HCT116 (cell line): ENCODE results near the gene PHF14. TPM values are rescaled to one million over a fixed set of nuclear protein-coding genes. Genes with fewer than 3 reads are reported as not detected.

Source experiments
- ATAC-seq: fragments of 200-7000 bp; cut with Tn5 transposase; 2 replicates; pipeline ENCODE4 v1.9.1; 2020; ENCODE audit warnings: mild to moderate bottlenecking, moderate library complexity
- BruUV-seq: library from RNA; stranded (reverse); fragments of 400-500 nt; replicated peaks from 2 replicates; lab custom pipeline; 2021; lab: Mats Ljungman, UMichigan
- CTCF ChIA-PET: fragments of 300-600 bp; sonication (Branson Sonifier 250); formaldehyde crosslinking; loops from one replicate; lab custom pipeline; 2021; ENCODE audit warnings: antibody characterized with exemption; lab: Charles Lee
- POLR2A ChIA-PET: fragments of 300-600, 350-600 bp; sonication (Branson Sonifier 250); formaldehyde crosslinking; loops from one replicate; lab custom pipeline; 2021; ENCODE audit warnings: antibody characterized with exemption; lab: Charles Lee
- RAD21 ChIA-PET, 2 experiments: fragments of 300-600 bp; sonication (Branson Sonifier 250); formaldehyde crosslinking; loops; one replicate each; lab custom pipeline; 2023; ENCODE audit warnings: low total read pairs in 2 of 2; ENCODE audit not compliant: uncharacterized antibody in 2 of 2, unreplicated experiment in 2 of 2, low non-redundant PET in 1 of 2; lab: Charles Lee
- DNase-seq: peaks from one replicate; pipeline ENCODE4 v3.0.0-alpha.2; 2010; ENCODE audit warnings: low read depth, low spot score
- H2AFZ ChIP-seq: fragments of 200-600 bp; shearing (Covaris generic), sonication (generic); 2 replicates; pipeline ENCODE4 v1.6.1; 2017; ENCODE audit warnings: low read depth, mixed run types, mixed read lengths, antibody characterized with exemption, low read length; ENCODE audit not compliant: poor library complexity, severe bottlenecking
- H3K27ac ChIP-seq: 2 replicates; pipeline ENCODE4 v1.5.1; 2012; ENCODE audit warnings: low read depth, low read length
- H3K27me3 ChIP-seq: fragments of 200-600 bp; sonication (generic); 2 replicates; pipeline ENCODE4 v1.6.1; 2016; ENCODE audit warnings: mixed run types, low read length, mixed read lengths; ENCODE audit not compliant: insufficient read depth
- H3K36me3 ChIP-seq, 2 experiments: fragments of 200-500 bp in 1 of 2; fragments of 200-600 bp in 1 of 2; sonication (Bioruptor generic) in 1 of 2; sonication (generic) in 1 of 2; 2 replicates each; pipeline versions ENCODE4 v1.5.1 to v1.6.1; 2014 to 2016; ENCODE audit warnings: low read length in 2 of 2, inconsistent platforms in 1 of 2, mixed read lengths in 1 of 2, mixed run types in 1 of 2; ENCODE audit not compliant: insufficient read depth in 2 of 2, control insufficient read depth in 1 of 2
- H3K4me1 ChIP-seq, 2 experiments: fragments of 200-600 bp in 1 of 2; sonication (generic) in 1 of 2; 2 replicates each; pipeline versions ENCODE4 v1.5.1 to v1.6.1; 2012 to 2017; ENCODE audit warnings: low read length in 2 of 2, inconsistent platforms in 1 of 2, mild to moderate bottlenecking in 1 of 2, mixed read lengths in 1 of 2, mixed run types in 1 of 2, moderate library complexity in 1 of 2; ENCODE audit not compliant: insufficient read depth in 2 of 2, control insufficient read depth in 1 of 2
- H3K4me2 ChIP-seq: fragments of 200-600 bp; sonication (generic); 2 replicates; pipeline ENCODE4 v1.6.1; 2017; ENCODE audit warnings: mixed run types, low read length, mixed read lengths
- H3K4me3 ChIP-seq, 2 experiments: fragments of 200-600 bp in 1 of 2; sonication (generic) in 1 of 2; replicated peaks in 1 of 2; 2 replicates each; pipeline ENCODE4 v1.5.1; 2011 to 2016; ENCODE audit warnings: low read length in 2 of 2, control low read depth in 1 of 2, low read depth in 1 of 2, mild to moderate bottlenecking in 1 of 2, mixed read lengths in 1 of 2, mixed run types in 1 of 2
- H3K79me2 ChIP-seq: fragments of 200-600 bp; sonication (generic); 2 replicates; pipeline ENCODE4 v1.6.1; 2017; ENCODE audit warnings: mild to moderate bottlenecking, mixed run types, low read length, moderate library complexity, mixed read lengths; ENCODE audit not compliant: insufficient read depth
- H3K9ac ChIP-seq: fragments of 200-600 bp; sonication (generic); 2 replicates; pipeline ENCODE4 v1.6.1; 2016; ENCODE audit warnings: low read length, mixed read lengths
- H3K9me2 ChIP-seq: fragments of 200-600 bp; sonication (generic), shearing (Covaris generic); 2 replicates; pipeline ENCODE4 v1.6.1; 2017; ENCODE audit warnings: mixed run types, mild to moderate bottlenecking, moderate library complexity; ENCODE audit not compliant: insufficient read depth
- H3K9me3 ChIP-seq, 2 experiments: fragments of 200-500 bp in 1 of 2; fragments of 200-600 bp in 1 of 2; sonication (Bioruptor generic) in 1 of 2; sonication (generic) in 1 of 2; 2 replicates each; pipeline ENCODE4 v1.6.1; 2014 to 2017; ENCODE audit warnings: low read length in 2 of 2, mixed read lengths in 2 of 2, inconsistent platforms in 1 of 2, low read depth in 1 of 2, mild to moderate bottlenecking in 1 of 2, mixed run types in 1 of 2, moderate library complexity in 1 of 2; ENCODE audit not compliant: control insufficient read depth in 1 of 2, insufficient read depth in 1 of 2
- H4K20me1 ChIP-seq: fragments of 200-600 bp; sonication (generic), shearing (Covaris generic); 2 replicates; pipeline ENCODE4 v1.6.1; 2017; ENCODE audit warnings: mixed run types, mild to moderate bottlenecking, moderate library complexity; ENCODE audit not compliant: insufficient read depth
- EGR1 ChIP-seq: IDR thresholded peaks from 2 replicates; pipeline ENCODE4 v1.6.1; 2012; ENCODE audit warnings: low read depth
- ELF1 ChIP-seq: IDR thresholded peaks from 2 replicates; pipeline ENCODE4 v1.6.1; 2012; ENCODE audit warnings: low read depth, borderline replicate concordance
- EZH2phosphoT487 ChIP-seq: fragments of 200-600 bp; IDR thresholded peaks from 2 replicates; pipeline ENCODE4 v1.6.1; 2018; ENCODE audit warnings: antibody characterized with exemption, borderline replicate concordance
- FOSL1 ChIP-seq: IDR thresholded peaks from 2 replicates; pipeline ENCODE4 v1.6.1; 2012; ENCODE audit warnings: low read depth
- POLR2A ChIP-seq: IDR thresholded peaks from 2 replicates; pipeline ENCODE4 v1.7.0; 2011; ENCODE audit warnings: borderline replicate concordance; ENCODE audit not compliant: insufficient read depth, insufficient read length; ENCODE audit errors: extremely low read depth
- POLR2AphosphoS5 ChIP-seq: IDR thresholded peaks from 2 replicates; pipeline ENCODE4 v1.6.1; 2011; ENCODE audit warnings: mild to moderate bottlenecking, low read depth, low read length, moderate library complexity
- YY1 ChIP-seq: IDR thresholded peaks from 2 replicates; pipeline ENCODE4 v1.6.1; 2011; ENCODE audit warnings: low read length, low read depth, moderate library complexity, mild to moderate bottlenecking; ENCODE audit not compliant: insufficient replicate concordance; ENCODE audit errors: extremely low read depth
- ZFX ChIP-seq: fragments of 450-650 bp; IDR thresholded peaks from 2 replicates; pipeline ENCODE4 v1.6.1; 2017
- intact Hi-C: fragments of 100-400 bp; cut with micrococcal nuclease; formaldehyde crosslinking; loops from 2 replicates; pipeline ENCODE4 v1.10.0; 2022
- total RNA-seq: library from RNA; stranded (reverse); gene quantifications from one replicate; pipeline ENCODE4 v1.2.1, GENCODE V29; 2021; ENCODE audit not compliant: unreplicated experiment
- TF ChIP-seq, protein P1 (sequence below): IDR thresholded peaks from 2 replicates; pipeline ENCODE4 v1.6.1; 2012; ENCODE audit warnings: low read depth
- TF ChIP-seq, protein P2 (sequence below): IDR thresholded peaks from 2 replicates; pipeline ENCODE4 v1.6.1; 2012

PHF14 gene
- total RNA-seq, 1 experiment from 2014 or later = 13.8 TPM

DNA sequence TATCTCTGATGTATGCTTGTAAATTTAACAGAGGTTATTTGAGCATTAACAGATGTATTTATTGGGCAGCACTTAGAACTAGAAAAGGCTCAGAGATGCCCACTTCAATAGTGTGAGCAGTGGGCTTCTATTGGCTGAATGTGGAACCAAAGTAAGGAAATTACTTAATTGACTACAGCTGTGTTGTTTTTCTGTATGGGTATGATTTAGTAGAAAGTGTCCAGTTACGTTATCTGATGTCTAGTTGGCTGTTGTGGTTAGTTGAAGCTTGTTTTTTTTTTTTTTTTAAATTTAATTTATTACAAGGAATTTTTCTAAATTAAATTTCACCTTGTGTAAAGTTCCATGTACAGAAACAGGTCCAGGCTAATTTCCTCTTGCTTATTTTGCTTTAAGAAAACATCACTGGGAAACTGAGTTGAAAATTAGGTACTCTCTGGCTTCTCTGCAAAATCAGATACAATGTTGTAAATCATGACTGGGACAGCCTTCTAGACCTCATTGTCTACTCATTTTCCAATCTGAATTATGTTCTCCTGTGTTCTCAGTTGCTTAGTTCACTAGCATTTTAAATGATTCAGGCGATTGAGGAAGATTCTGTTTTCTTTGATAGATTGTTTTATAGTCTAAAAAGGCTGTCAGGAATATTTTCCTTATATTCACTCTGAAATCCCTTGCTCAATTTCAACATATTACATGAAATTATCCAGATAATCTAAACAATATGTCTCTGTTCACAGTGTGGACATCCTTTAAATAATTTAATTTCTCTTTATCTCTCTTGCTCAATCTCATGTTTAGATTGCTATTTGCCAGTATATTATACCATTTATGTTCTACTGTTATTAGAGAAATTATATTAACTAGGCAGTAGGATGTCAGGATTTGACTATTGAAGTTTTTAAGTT lies 53.0 kb downstream of the PHF14 start:
- Histone ChIP-seq H3K27me3 (no peaks in the 10 kb centered on the region), H4K20me1 (no peaks in the 10 kb centered on the region; the same call in 1 of the 2 replicates), H3K79me2 (peaks cover 2% of the 10 kb centered on the region), H3K27ac (no peak overlapping the region), H3K4me3 (no peak overlapping the region), H3K4me1 (no peaks in the 10 kb centered on the region), H2AFZ (no peak overlapping the region), H3K9ac (no peak overlapping the region), H3K36me3 (no peaks in the 10 kb centered on the region), H3K4me2 (no peak overlapping the region), H3K9me2 (no peaks in the 10 kb centered on the region), H3K9me3 (no peaks in the 10 kb centered on the region)
- intact Hi-C loops = no loop called here
- TF ChIP-seq ELF1 = no peak
- TF ChIP-seq FOSL1 = no peak
- TF ChIP-seq ZFX = no peak
- TF ChIP-seq, protein P1, sequence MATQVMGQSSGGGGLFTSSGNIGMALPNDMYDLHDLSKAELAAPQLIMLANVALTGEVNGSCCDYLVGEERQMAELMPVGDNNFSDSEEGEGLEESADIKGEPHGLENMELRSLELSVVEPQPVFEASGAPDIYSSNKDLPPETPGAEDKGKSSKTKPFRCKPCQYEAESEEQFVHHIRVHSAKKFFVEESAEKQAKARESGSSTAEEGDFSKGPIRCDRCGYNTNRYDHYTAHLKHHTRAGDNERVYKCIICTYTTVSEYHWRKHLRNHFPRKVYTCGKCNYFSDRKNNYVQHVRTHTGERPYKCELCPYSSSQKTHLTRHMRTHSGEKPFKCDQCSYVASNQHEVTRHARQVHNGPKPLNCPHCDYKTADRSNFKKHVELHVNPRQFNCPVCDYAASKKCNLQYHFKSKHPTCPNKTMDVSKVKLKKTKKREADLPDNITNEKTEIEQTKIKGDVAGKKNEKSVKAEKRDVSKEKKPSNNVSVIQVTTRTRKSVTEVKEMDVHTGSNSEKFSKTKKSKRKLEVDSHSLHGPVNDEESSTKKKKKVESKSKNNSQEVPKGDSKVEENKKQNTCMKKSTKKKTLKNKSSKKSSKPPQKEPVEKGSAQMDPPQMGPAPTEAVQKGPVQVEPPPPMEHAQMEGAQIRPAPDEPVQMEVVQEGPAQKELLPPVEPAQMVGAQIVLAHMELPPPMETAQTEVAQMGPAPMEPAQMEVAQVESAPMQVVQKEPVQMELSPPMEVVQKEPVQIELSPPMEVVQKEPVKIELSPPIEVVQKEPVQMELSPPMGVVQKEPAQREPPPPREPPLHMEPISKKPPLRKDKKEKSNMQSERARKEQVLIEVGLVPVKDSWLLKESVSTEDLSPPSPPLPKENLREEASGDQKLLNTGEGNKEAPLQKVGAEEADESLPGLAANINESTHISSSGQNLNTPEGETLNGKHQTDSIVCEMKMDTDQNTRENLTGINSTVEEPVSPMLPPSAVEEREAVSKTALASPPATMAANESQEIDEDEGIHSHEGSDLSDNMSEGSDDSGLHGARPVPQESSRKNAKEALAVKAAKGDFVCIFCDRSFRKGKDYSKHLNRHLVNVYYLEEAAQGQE = no peak
- TF ChIP-seq POLR2AphosphoS5 = no peak
- TF ChIP-seq, protein P2, sequence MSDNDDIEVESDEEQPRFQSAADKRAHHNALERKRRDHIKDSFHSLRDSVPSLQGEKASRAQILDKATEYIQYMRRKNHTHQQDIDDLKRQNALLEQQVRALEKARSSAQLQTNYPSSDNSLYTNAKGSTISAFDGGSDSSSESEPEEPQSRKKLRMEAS = no peak
- TF ChIP-seq YY1 = no peak
- no peak for TF ChIP-seq POLR2A
- TF ChIP-seq EZH2phosphoT487 = no peak
- TF ChIP-seq EGR1 = no peak
- BruUV-seq = no TSS peak
- DNase-seq (no peak), ATAC-seq (no peak)
- RAD21 ChIA-PET = no interaction called here
- CTCF ChIA-PET = no interaction called here
- POLR2A ChIA-PET = interaction anchor here (0.6 kb wide), 1 partner anchor 650 kb away, joined by 4 read pairs; no protein-coding TSS in a partner anchor
